K562 (cell line): ENCODE results near the gene ARFRP1. TPM values are rescaled to one million over a fixed set of nuclear protein-coding genes. Genes with fewer than 3 reads are reported as not detected.

Source experiments
- CGGBP1 ChIP-seq: fragments of 250-450 bp; sonication (Bioruptor Pico); IDR thresholded peaks from 2 replicates; pipeline ENCODE4 v1.9.0; 2021; ENCODE audit warnings: mild to moderate bottlenecking
- CREB3 ChIP-seq: fragments of 450-650 bp; conservative IDR thresholded peaks from 2 replicates; pipeline ENCODE4 v1.6.1; 2016; ENCODE audit warnings: missing genetic modification characterization, low read depth, mild to moderate bottlenecking, missing compliant biosample characterization, moderate library complexity
- IFI16 ChIP-seq: fragments of 250-450 bp; sonication (Bioruptor Pico); IDR thresholded peaks from 2 replicates; pipeline ENCODE4 v2.1.2; 2022; ENCODE audit warnings: mild to moderate bottlenecking, inconsistent platforms
- MTA2 ChIP-seq: fragments of 450-650 bp; IDR thresholded peaks from 2 replicates; pipeline ENCODE4 v1.6.1; 2016; ENCODE audit warnings: low read depth
- OTX1 ChIP-seq: fragments of 450-650 bp; formaldehyde crosslinking; IDR thresholded peaks from 2 replicates; pipeline ENCODE4 v1.4.0; 2022; ENCODE audit warnings: mild to moderate bottlenecking
- PHF21A ChIP-seq: fragments of 450-650 bp; IDR thresholded peaks from 2 replicates; pipeline ENCODE4 v1.6.1; 2017; ENCODE audit warnings: low read depth, borderline replicate concordance
- POLR2AphosphoS5 ChIP-seq: IDR thresholded peaks from 2 replicates; pipeline ENCODE4 v1.6.1; 2011; ENCODE audit warnings: mild to moderate bottlenecking, low read depth, low read length, moderate library complexity; ENCODE audit not compliant: control insufficient read depth, insufficient read depth
- SOX6 ChIP-seq: fragments of 450-650 bp; IDR thresholded peaks from 2 replicates; pipeline ENCODE4 v1.6.1; 2014; ENCODE audit warnings: mild to moderate bottlenecking
- TBP ChIP-seq: optimal IDR thresholded peaks from 2 replicates; pipeline ENCODE3; 2011; ENCODE audit warnings: low read depth, low read length, improper control_type of control experiment
- TSHZ1 ChIP-seq: fragments of 250-450 bp; sonication (Bioruptor Pico); IDR thresholded peaks from 2 replicates; pipeline ENCODE4 v1.4.0; 2020; ENCODE audit warnings: mild to moderate bottlenecking, moderate library complexity
- ZBTB2 ChIP-seq: fragments of 450-650 bp; IDR thresholded peaks from 2 replicates; pipeline ENCODE4 v1.6.1; 2016; ENCODE audit warnings: antibody characterized with exemption
- ZNF407 ChIP-seq: fragments of 450-650 bp; IDR thresholded peaks from 2 replicates; pipeline ENCODE4 v1.6.1; 2016; ENCODE audit warnings: low read depth
- ZNF77 ChIP-seq: fragments of 250-450 bp; sonication (Bioruptor Pico); IDR thresholded peaks from 2 replicates; pipeline ENCODE4 v1.5.0; 2020
- polyA plus RNA-seq, 8 experiments: library from polyadenylated mRNA; depleted of rRNA in 4 of 8; stranded (reverse) in 5 of 8; unstranded in 3 of 8; fragments of >200 nt; fragmentation: Nextera tagmentation in 2 of 8; fragmentation: Illumina TruSeq in 1 of 8; extraction: Ambion mirVana in 2 of 8; extraction: Trizol in 1 of 8; gene quantifications; 2 replicates each; pipeline versions ENCODE4 v1.2.1 to v1.2.3, GENCODE V29; 2011 to 2014; ENCODE audit warnings: inconsistent platforms in 1 of 8, missing spikeins in 1 of 8
- total RNA-seq, 7 experiments: library from RNA; depleted of rRNA in 6 of 7; stranded (reverse); fragments of >200 nt in 6 of 7; fragmentation: Illumina TruSeq in 2 of 7; extraction: Trizol in 2 of 7; gene quantifications; 2 replicates each; pipeline versions ENCODE4 v1.2.1 to v1.2.3, GENCODE V29; 2011 to 2021; ENCODE audit warnings: low replicate concordance in 1 of 7

The ARFRP1 gene
- total and polyA plus RNA-seq, 9 of the 15 experiments (the other 6 are each of a cell fraction or from before 2014, with no cell fraction given), result 2.2 to 78.9 (median 37.3) TPM

- TF ChIP-seq OTX1 (CRISPR knock-in tag), result no peak
- peak; percentile 28; the same call in 1 of the 2 replicates for TF ChIP-seq SOX6
- peak; percentile 55; the same call in 1 of the 2 replicates for TF ChIP-seq POLR2AphosphoS5
- no peak for TF ChIP-seq PHF21A
- TF ChIP-seq CGGBP1 (CRISPR knock-in tag), result no peak
- no peak for TF ChIP-seq TSHZ1
- TF ChIP-seq TBP, result peak; percentile 34
- no peak for TF ChIP-seq CREB3
- TF ChIP-seq IFI16 (CRISPR knock-in tag), result no peak
- no peak for TF ChIP-seq ZNF77 (CRISPR knock-in tag)
- TF ChIP-seq ZBTB2, result no peak
- TF ChIP-seq MTA2, result peak; percentile 76
- TF ChIP-seq ZNF407, result no peak
Measured at GRCh38 chr20:63707558-63708300, at the start of gene ARFRP1, which contains the start of gene ZGPAT (continued).
